NCI-H1092 (cell line): Measurements from ENCODE around the gene TNFAIP1.
"Not testable (repeated sequence)": the region's sequence is repeated elsewhere in the genome, so short reads cannot be mapped to it uniquely, and the experiment has no call there.

Experiments
- DNase-seq: peaks from one replicate; lab custom pipeline; 2025; lab: John Stamatoyannopoulos, UW

TNFAIP1 gene, protein sequence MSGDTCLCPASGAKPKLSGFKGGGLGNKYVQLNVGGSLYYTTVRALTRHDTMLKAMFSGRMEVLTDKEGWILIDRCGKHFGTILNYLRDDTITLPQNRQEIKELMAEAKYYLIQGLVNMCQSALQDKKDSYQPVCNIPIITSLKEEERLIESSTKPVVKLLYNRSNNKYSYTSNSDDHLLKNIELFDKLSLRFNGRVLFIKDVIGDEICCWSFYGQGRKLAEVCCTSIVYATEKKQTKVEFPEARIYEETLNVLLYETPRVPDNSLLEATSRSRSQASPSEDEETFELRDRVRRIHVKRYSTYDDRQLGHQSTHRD

DNA sequence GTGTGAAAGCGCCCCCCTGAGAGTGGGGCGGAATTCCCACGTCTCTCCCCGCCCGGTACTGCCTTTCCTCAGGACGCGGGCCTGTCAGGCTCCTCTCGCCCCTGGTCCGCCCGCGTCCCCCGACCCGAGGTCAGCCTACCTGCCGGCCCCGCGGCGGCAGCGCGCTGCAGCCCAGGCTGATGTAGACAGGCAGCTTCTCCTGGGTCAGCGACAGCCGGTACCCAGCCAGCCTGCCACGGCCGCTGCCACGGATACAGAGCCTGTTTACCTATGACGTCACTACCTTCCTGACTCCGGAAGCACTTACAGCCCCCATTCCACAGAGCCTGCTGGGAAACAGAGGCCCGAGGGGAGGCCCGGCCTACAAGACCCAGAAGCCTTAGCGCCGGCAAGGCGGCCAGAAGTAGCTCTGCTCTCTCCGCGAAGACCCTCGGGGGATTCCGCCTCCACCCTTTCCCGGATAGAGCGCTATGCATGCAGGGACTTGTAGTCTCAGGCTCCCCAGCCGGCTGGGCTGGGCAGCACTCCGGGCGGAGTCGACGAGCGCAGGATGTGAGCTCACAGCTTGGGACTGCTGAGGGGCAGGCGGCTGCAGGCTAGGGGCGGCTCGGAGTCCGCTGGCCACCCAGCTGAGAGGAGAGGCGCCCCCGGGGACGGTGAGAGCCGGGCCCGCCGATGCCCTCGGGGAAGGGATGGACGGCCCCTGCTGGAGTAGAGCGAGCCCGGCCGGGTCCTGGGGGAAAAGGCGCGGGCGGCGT, at the start of gene TNFAIP1, which contains the start of gene IFT20:
Gene TNFAIP1, plus strand, starts transcription at position 561 of the 758 bp plus-strand sequence. CDS start 3,761 bp downstream, outside the sequence.
Gene IFT20, minus strand, starts transcription at position 272 of the 758 bp plus-strand sequence. CDS start 3,487 bp downstream, outside the sequence.
- peak; percentile 99 for DNase-seq

DNA sequence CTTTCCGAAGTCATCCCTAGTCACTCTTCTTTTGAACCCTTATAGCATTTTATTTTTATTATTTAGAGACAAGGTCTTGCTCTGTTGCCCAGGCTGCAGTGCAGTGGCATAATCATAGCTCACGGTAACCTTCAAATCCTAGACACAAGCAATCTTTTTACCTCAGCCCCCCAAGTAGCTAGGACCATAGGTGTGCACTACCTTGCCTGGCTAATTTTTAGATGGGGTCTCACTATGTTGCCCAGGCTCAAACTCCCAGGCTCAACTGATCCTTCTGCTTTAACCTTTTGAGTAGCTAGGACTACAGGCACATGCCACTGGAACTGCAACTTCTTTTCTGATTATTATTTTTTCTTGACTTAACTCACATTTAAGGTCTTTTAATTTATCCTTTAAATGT, 49.6 kb upstream of the TNFAIP1 start:
- DNase-seq = no peak

DNA sequence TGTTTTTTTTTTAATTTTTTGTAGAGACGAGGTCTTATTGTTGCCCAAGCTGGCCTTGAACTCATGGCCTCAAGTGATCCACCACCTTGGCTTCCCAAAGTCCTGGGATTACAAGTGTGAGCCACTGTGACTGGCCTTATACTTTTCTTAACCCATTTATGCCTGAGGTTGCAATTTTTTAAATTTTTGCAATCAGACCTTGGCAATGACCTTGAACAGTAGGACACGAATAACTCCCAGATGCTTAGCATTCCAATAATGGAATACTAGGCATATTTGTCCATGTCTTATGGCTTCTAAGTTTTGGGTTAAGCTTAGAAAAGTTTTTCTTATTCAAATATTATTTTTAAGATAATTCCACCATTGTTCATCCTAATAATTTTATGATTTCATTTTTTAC, 44.9 kb upstream of the TNFAIP1 start:
- no peak for DNase-seq

DNA sequence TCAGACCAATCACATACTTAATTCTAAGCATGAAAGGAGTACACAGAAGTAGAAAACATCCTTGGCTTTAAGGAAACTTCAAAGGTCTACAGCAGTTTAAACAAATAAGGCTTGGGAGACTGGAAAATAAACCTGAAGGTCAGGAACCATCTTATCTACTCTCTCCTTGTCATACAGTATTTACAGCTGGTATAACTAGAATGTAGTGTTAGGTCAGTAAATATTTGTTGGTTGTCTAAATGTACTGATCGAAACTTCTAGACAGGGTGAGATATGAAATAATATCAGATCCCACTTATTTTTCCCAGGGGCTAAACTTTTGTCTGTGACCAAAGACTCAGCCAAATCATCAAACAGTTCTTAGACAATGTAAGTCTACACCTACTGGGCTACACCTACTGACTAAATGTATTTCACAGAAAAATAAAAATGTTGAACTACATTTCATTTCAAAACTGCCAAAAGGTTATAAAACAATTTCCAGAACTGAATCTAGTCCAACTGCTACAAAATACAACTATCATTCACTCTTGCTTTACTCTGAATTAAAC, 43.7 kb upstream of the TNFAIP1 start:
- no peak for DNase-seq

DNA sequence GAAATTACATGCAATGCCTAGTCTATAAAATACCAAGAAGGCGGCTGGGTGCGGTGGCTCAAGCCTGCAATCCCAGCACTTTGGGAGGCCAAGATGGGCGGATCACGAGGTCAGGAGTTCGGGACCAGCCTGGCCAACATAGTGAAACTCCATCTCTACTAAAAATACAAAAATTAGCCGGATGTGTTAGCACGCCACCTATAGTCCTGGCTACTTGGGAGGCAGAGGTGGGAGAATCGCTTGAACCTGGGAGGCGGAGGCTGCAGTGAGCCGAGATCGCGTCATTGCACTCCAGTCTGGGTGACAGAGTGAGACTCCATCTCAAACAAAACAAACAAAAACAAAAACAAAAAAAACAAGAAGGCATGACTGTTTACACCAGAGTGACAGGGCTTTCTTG, 42.7 kb upstream of the TNFAIP1 start:
- not testable (repeated sequence) for DNase-seq

DNA sequence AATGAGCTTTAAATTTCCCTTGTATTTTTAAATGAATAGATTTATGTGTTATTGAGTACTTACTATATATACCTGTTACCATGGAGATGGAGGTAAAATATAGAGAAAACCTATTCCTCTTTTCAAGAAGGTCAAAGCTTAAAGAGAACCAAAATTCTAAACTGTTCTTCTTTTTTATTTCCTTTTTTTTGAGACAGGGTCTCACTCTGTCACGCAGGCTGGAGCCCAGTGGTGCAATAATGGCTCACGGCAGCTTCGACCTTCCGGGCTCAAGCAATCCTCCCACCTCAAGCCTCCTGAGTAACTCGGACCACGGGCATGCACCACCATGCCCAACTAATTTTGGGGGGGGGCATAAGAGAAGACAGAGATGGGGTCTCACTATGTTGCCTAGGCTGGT, 41.6 kb upstream of the TNFAIP1 start:
- no peak for DNase-seq

DNA sequence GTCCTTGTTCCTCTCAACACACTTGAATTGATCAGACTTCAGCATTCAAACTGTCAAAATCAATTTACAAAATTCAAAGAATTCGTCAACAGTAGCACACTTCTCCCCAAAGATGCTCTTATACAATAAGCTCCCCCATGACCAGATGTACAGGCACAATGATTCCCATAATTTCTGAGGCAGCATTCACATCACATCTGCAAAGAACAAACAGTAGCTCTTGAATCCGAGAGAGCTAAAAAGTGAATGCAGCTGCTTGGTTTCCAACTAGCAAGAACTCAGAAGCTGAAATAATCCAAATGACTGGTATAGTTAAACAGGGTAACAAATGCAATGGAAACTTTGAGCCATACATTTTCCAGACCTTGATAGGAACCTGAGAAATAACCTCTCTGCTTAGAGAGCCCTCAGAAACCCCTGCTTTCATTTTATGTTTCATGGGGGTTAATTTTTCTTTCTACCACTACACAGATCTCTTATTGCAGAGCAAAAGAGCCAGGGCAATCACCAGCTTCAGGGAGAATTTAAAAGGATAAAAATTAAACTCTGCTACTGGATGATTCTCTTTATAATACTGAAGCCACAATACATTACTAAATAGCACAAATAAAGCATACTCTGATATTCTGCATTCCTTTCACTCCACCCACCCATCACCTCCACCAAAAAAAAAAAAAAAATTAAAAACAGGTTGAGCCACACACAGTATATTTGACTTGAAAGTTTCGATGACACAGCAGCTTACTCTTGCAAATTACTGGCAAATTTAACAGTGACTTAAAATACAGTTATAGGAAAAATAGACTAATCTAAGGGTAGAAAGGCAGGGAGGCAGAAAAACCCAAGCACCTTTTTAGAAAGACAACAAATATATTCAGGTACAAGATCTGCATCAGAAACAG, 39.6 kb upstream of the TNFAIP1 start:
- no peak for DNase-seq

DNA sequence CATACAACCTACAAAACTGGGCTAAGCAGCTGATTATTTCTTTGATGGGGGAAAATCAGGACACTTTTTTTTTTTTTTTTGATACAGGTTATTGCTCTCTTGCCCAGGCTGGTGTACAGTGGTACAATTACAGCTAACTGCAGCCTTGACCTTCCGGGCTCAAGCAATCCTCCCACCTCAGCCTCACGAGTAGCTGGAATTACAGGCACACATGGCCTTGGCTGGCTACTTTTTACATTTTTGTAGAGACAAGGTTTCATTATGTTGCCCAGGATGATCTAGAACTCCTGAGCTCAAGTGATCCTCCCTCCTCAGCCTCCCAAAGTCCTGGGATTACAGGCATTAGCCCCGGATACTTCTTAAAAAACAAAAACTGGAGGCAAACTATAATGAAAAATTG, 37.1 kb upstream of the TNFAIP1 start:
- no peak for DNase-seq

DNA sequence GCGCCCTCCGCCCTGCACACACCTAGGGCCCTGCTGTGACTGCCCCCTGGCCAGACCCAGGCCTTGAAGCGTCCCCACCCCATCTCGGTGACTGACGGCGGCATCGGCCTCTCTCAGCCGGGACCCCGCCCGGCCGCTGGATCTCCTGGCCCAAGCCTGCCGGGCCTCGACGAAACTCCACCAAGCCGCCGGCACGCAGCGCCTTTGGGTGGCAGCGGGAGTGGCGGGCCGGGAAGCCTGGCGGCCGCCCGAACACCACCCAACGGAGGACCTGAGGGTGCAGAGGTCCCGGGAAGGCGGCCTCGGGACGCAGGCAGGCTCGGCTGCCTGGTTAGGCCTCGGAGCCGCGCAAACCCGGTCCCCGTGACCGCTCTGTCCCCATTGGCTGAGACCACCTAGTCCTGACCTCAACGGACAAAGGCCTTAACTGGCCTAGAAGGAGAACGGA, 28.6 kb upstream of the TNFAIP1 start:
- no peak for DNase-seq

DNA sequence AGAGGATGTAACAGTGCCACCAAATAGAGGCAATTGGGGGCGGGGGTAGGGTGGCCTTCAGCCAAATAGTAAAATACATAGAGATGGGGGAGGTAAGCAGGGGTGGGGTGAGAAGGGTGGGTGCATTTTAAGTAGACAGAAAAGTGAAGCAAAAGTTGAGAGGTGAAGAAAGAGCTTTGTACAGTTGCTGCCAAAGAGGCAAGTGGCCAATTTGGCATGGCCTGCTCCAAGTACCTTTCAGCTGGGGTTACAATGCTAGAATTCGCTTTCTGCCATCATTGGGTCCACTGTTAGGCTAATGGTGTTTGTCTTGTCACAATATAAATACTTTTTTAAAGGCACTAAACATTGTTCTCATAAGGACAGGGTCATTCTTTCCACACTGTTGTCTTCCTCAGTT, 21.7 kb upstream of the TNFAIP1 start:
- DNase-seq = no peak

DNA sequence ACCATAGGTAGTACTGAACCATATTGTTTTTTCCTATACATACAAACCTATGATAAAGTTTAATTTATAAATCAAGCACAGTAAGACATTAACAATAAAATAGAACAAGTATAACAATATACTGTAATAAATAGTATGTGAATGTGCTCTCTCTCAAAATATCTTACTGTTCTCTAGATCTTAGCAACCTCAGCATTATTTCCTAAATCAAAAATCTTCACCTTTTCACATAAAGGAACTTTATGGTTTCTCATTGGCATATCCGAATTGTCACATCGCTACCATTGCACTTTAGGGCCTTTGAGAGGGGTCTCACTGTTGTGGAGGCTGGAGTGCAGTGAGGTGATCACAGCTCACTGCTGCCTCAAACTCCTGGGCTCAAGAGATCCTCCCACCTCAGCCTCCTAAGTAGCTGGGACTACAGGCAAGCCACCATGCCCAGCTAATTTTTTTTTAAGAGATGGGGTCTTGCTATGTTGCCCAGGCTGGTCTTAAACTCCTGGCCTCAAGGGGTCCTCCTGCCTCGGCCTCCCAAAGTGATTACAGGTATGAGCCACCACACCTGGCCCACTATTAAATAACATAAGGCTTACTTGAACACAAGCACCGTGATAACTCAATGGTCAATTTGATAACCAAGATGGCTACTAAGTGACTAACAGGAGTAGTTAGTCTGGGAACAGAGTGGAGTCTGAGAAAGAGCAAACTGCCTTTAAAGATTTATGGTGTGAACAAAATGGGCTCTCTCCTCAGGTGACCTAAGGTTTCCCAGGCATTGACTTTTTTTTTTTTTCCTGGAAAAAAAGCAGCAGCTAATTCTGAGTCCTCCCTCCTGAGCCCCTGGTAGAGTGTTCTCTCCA, 19.5 kb upstream of the TNFAIP1 start:
- DNase-seq = no peak

DNA sequence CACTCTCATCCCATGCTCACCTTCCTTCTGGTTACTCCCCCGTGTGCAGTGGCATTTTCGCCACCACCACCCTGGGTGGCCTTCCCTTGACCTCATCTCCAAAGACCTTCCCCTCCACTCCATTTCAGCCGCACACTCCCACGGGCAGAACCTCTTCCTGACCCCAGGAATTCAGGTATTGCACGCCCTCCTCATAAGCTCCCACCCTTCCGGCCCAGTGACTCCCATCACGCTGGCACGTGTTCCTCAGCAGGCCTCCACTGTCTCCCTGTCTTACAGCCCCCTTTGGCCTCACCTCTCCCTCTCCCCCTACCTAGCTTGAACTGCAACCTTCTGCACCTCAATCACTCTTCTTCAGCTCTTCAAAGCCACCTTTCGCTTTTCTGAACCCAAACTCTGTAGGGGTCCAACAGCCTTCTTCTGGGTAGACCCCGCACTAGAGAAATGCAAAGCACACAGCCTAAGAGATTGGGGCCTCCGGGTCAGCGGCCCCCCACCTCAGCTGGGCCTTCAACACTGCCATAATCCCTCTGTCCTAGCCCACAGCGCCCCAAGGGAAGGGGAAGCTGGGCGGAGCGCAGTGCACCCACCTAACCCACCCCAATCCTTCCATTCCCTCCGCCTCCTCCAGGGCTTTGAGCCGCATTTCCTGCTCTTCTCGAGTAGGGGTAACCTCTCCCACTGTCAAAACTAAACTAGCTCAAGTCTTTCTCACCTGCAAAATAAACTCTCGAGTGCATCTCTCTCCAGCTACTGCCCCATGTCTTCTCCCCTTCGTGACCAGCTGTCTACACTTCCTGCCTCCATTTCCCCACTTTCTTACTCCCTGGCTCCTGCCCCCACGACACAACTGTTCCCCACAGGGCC, 18.2 kb upstream of the TNFAIP1 start:
- DNase-seq = no peak

DNA sequence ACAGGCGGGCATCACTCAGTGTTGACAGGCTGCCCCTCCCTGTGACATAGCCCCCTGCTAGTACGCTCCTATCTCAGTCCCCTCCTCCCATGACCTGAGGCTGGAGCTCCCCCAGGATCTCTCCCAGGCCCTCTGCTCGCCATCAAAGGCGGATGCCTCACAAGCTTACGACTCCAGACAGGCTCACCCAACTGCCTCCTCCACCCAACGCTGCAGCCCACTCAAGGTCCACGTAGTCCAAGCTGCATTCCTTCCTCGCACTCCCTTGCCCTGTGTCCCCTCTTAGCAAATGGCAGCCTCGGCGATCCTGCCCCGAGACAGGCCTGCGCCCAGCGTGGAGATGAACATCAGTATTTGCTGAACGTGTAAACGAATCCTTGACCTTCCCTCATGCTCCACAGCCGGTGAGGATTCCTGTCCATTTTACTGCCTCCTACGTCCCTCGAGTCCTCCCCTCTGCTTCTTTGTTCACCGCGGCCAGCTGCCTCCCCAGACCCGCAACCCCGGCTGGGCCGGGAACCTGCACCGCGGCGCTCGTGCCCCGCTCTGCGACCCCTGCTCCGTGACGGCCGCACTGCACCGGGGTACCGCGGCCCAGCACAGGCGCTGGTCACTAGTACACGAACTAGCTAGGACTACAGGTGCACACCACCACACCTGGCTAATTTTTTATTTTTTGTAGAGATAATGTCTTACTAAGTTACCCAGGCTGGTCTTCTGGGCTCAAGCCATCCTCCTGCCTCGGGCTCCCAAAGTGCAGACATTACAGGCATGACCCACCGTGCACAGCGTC, 17.4 kb upstream of the TNFAIP1 start:
- DNase-seq = no peak

DNA sequence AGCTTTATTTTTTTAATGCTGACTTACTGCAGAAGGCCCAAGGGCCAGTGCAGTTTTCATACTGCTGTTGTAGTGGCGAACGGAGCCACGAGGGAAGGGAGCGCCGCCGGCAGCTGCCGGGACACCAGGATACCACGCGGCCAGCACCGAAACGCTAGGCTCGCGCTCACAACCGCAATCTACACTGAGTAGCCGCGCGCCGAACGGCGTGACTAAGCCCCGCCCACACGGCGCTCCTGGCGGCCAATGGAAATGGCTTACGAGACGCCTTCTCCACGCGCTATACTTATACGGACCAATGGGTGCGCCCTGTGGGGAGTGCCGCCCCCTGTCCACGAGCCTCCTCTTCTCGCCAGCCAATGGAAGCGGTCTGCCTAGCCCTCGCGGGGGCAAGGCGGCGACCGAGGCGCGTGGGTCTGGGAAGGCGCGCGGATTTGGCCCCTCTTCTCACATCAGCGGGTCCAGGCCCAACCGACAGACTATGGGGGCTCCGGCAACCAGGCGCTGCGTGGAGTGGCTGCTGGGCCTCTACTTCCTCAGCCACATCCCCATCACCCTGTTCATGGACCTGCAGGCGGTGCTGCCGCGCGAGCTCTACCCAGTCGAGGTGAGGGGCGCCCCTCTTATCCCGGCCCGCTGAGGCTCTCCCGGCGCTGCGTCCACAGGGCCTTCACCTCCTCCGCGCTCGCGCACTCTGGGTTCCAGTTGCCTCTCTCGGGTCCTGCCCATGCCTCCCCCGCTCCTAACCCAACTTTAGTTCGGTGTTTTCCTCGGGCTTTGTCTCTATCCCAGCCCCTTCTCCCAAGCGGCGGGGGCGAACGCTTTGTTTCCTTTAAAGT, 16.6 kb upstream of the TNFAIP1 start, which contains the start of gene TMEM97:
Gene TMEM97, plus strand, starts transcription at position 442 of the 839 bp plus-strand sequence. Its CDS starts 40 bp downstream, at position 482.
- DNase-seq = peak; percentile 99

DNA sequence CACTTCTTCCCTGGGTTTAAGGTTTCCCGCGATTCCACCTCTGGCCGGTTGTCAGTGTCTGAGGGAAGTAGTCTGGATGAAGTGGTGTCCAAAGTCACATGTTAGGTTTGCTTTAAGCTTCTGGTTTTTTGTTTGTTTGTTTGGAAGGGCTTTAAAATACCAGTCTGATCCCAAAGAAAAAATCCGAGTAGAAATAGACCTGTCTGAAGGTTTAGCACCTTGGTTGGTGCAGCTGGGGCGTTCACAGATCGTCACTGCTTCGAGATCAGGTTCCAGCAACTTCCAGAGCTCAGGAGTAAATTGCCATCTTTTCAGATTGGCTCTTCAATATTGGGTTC, 16.0 kb upstream of the TNFAIP1 start:
- no peak for DNase-seq

DNA sequence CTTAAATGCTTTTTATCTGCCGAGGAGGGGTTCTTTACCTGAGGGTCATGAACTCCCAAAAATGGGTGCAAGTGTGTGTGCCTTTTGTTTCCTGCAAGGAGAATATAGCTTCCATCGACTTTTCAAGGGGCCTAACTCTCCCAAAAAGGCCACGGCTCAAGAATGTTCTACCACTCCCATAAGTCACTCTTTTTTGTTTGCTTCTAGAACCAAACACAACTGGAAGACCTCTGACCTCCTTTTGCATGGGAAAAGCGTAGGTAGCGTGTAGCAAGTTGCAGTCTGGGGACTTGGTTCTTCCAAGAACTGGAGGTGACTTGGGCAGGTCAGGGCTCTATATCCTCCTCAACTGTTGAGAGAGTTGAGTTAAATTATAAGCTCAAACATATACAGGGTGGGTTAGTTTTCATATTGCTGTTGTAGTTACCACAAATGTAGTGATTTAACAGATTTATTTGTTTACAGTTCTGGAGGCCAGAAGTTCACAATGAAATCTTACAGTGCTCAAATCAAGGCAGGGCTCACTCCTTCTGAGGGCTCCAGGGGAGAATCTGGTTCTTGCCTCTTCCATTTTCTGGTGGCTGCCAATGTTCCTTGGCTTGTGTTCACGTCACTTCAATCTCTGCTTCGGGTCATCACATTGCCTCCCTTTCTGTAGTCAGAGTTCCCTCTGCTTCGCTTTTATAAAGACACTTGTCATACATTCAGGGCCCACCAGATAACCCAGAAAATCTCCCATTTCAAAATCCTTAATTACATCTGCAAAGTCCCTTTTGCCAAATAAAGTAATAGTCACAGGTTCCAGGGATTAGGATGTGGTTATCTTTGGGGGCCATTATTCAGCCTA, 15.1 kb upstream of the TNFAIP1 start:
- DNase-seq = no peak

DNA sequence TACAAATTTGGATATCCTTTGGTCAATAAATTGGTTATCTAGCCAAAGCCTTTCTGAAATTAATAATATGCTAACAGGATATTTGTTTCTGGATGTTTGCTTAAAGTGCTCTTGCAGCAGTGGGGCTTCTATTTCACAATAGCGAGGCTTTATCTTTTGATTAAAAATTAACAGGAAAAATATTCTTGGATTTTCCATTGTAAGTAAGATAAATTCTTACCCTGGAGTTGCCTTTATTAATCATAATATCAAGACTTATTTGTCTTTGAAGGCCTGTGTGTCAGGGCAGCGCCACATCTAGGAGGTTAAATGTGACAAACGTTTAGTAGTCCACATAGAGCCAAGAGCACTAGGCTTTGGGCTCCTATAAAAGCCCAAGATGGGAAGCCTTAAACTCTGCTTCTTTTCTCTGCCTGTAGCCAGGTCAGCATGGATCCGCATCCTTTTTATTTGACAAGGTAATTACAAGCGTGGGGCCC, 11.3 kb upstream of the TNFAIP1 start:
- no peak for DNase-seq
